Stomach (tissue), 9 donors: ENCODE results near the gene PNN. TPM values are rescaled to one million over a fixed set of nuclear protein-coding genes. Genes with fewer than 3 reads are reported as not detected.

Source experiments
- DNase-seq, 2 donors: peaks; one replicate each; pipeline versions ENCODE4 v3.0.0 to v3.0.0-alpha.2; 2013 to 2019
- H3K27ac ChIP-seq, 5 donors: fragments of 200-600 bp in 4 of 5; sonication (generic) in 4 of 5; one replicate each; pipeline ENCODE4 v1.5.1; 2013 to 2019; ENCODE audit warnings: mild to moderate bottlenecking in 1 of 5, moderate library complexity in 1 of 5
- H3K27me3 ChIP-seq, 3 donors: fragments of 200-600 bp; sonication (generic); one replicate each; pipeline ENCODE4 v1.5.1; 2017 to 2019; ENCODE audit warnings: mixed run types in 1 of 3
- H3K36me3 ChIP-seq, 4 donors: fragments of 200-600 bp; sonication (generic); 1 replicate in 3 of 4; 2 replicates in 1 of 4; pipeline ENCODE4 v1.5.1; 2016 to 2019
- H3K4me1 ChIP-seq, 4 donors: fragments of 200-600 bp; sonication (generic); one replicate each; pipeline ENCODE4 v1.5.1; 2016 to 2019
- H3K4me3 ChIP-seq, 4 donors: fragments of 200-600 bp; sonication (generic) in 3 of 4; one replicate each; pipeline ENCODE4 v1.5.1; 2016 to 2019; ENCODE audit warnings: mild to moderate bottlenecking in 1 of 4
- H3K9me3 ChIP-seq, 4 donors: fragments of 200-600 bp; sonication (generic); one replicate each; pipeline ENCODE4 v1.5.1; 2016 to 2019
- EP300 ChIP-seq: sonication (generic); formaldehyde crosslinking; IDR thresholded peaks from one replicate; pipeline ENCODE4 v1.6.1; 2017; ENCODE audit warnings: antibody characterized with exemption
- POLR2A ChIP-seq, 4 donors: fragments of 450-650 bp; IDR thresholded peaks; one replicate each; pipeline ENCODE4 v1.6.1; 2016; ENCODE audit warnings: antibody characterized with exemption in 4 of 4, control low read depth in 2 of 4, mild to moderate bottlenecking in 1 of 4, moderate library complexity in 1 of 4
- POLR2AphosphoS5 ChIP-seq, 3 donors: sonication (generic); formaldehyde crosslinking; IDR thresholded peaks; one replicate each; pipeline ENCODE4 v1.6.1; 2016; ENCODE audit warnings: antibody characterized with exemption in 3 of 3
- WGBS, 5 donors: extraction: QIAGEN DNeasy Blood & Tissue Kit in 3 of 5; methylation state at CpG; one replicate each; pipeline versions ENCODE4 v1.1.5 to v1.1.7; 2013 to 2018; 5-methylcytosine and 5-hydroxymethylcytosine counted together
- intact Hi-C: fragments of 100-400 bp; cut with DNase I; formaldehyde crosslinking; loops from one replicate; pipeline ENCODE4 v1.15.1; 2023; ENCODE audit warnings: low total_unique reads
- polyA plus RNA-seq, 3 donors: library from polyadenylated mRNA; stranded (reverse); fragments of 200-250 nt; gene quantifications; one replicate each; pipeline ENCODE4 v1.2.3, GENCODE V29; 2013
- total RNA-seq, 5 donors: library from RNA; depleted of rRNA; stranded (reverse); fragments of >200 nt; gene quantifications; one replicate each; pipeline versions ENCODE4 v1.1.0 to v1.2.3, GENCODE V29; 2014 to 2016
- TF ChIP-seq, protein P1 (sequence below), 7 experiments: fragments of 450-650 bp in 4 of 7; fragments of 200-600 bp in 3 of 7; sonication (generic) in 3 of 7; IDR thresholded peaks; one replicate each; pipeline ENCODE4 v1.5.1; 2016 to 2019; ENCODE audit warnings: antibody characterized with exemption in 7 of 7, control low read depth in 2 of 7, mild to moderate bottlenecking in 1 of 7
- donor health status: healthy with polysubstance abuse.
- donor health status: Bipolar disorder and iron deficiency.
- donor health status: healthy.

The PNN gene
- total and polyA plus RNA-seq, 8 donors = 21.7 to 122 (median 39.4) TPM

DNA sequence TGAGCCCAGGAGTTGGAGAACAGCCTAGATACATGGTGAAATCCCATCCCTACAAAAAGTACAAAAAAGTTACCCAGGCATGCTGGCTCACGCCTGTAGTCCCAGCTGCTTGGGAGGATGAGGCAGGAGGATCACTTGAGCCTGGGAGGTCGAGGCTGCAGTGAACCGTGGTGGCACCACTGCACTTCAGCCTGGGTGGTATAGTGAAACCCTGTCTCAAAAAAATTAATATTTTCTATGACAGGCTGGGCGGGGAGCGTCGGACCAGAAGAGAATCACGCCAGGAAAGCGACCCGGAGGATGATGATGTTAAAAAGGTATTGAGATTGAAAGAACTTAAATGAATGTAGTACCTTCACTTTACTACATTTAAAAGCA, 2.1 kb downstream of the PNN start:
- Histone ChIP-seq H3K27ac (no peak overlapping the region), H3K9me3 (no peaks in the 10 kb centered on the region), H3K36me3 (peaks cover 53 to 59% (median 58%) of the 10 kb centered on the region in 4 donors), H3K4me3 (peak overlapping the region in 1 of 4 donors; percentile 4), H3K4me1 (peaks cover 13 to 66% (median 29%) of the 10 kb centered on the region in 4 donors), H3K27me3 (no peaks in the 10 kb centered on the region)
- TF ChIP-seq EP300 = no peak
- intact Hi-C loops = no loop called here
- DNase-seq = no peak
- WGBS, 5 donors = 91 to 96% (median 92%) methylated on average over 9 of the region's 9 CpGs

DNA sequence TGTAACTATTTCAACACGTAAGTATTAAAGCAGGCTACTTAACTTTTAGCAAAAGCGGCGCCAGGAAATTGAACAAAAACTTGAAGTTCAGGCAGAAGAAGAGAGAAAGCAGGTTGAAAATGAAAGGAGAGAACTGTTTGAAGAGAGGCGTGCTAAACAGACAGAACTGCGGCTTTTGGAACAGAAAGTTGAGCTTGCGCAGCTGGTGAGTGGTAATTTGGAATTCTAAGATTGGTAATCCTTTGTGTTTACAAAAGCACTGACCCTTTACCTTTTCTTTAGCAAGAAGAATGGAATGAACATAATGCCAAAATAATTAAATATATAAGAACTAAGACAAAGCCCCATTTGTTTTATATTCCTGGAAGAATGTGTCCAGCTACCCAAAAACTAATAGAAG, 4.0 kb downstream of the PNN start:
- WGBS, 5 donors = 91 to 95% (median 92%) methylated on average over 6 of the region's 6 CpGs
- DNase-seq = no peak
- Histone ChIP-seq H3K27ac (no peak overlapping the region), H3K4me3 (no peak overlapping the region), H3K27me3 (no peaks in the 10 kb centered on the region), H3K36me3 (peaks cover 63 to 78% (median 76%) of the 10 kb centered on the region in 4 donors), H3K9me3 (no peaks in the 10 kb centered on the region), H3K4me1 (peaks cover 13 to 68% (median 34%) of the 10 kb centered on the region in 4 donors)
- TF ChIP-seq POLR2AphosphoS5 (IDR thresholded peaks at IDR 0.05) (no peak), POLR2A (IDR thresholded peaks at IDR 0.05) (no peak), EP300 (no peak)
- TF ChIP-seq, protein P1, sequence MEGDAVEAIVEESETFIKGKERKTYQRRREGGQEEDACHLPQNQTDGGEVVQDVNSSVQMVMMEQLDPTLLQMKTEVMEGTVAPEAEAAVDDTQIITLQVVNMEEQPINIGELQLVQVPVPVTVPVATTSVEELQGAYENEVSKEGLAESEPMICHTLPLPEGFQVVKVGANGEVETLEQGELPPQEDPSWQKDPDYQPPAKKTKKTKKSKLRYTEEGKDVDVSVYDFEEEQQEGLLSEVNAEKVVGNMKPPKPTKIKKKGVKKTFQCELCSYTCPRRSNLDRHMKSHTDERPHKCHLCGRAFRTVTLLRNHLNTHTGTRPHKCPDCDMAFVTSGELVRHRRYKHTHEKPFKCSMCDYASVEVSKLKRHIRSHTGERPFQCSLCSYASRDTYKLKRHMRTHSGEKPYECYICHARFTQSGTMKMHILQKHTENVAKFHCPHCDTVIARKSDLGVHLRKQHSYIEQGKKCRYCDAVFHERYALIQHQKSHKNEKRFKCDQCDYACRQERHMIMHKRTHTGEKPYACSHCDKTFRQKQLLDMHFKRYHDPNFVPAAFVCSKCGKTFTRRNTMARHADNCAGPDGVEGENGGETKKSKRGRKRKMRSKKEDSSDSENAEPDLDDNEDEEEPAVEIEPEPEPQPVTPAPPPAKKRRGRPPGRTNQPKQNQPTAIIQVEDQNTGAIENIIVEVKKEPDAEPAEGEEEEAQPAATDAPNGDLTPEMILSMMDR (IDR thresholded peaks at IDR 0.05) = no peak
- intact Hi-C loops = no loop called here

DNA sequence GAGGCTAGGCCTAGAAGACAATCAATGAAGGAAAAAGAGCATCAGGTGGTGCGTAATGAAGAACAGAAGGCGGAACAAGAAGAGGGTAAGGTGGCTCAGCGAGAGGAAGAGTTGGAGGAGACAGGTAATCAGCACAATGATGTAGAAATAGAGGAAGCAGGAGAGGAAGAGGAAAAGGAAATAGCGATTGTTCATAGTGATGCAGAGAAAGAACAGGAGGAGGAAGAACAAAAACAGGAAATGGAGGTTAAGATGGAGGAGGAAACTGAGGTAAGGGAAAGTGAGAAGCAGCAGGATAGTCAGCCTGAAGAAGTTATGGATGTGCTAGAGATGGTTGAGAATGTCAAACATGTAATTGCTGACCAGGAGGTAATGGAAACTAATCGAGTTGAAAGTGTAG, 5.5 kb downstream of the PNN start:
- Histone ChIP-seq H3K4me3 (no peak overlapping the region), H3K27me3 (no peaks in the 10 kb centered on the region), H3K36me3 (peaks cover 69 to 90% (median 90%) of the 10 kb centered on the region in 4 donors), H3K4me1 (peaks cover 13 to 64% (median 33%) of the 10 kb centered on the region in 4 donors), H3K27ac (no peak overlapping the region), H3K9me3 (no peaks in the 10 kb centered on the region)
- intact Hi-C loops = no loop called here
- TF ChIP-seq POLR2A (IDR thresholded peaks at IDR 0.05) (no peak), POLR2AphosphoS5 (IDR thresholded peaks at IDR 0.05) (no peak), EP300 (no peak)
- TF ChIP-seq, protein P1 (IDR thresholded peaks at IDR 0.05) = no peak
- 88 to 93% (median 88%) methylated on average over 5 of the region's 5 CpGs for WGBS, 5 donors
- no peak for DNase-seq

DNA sequence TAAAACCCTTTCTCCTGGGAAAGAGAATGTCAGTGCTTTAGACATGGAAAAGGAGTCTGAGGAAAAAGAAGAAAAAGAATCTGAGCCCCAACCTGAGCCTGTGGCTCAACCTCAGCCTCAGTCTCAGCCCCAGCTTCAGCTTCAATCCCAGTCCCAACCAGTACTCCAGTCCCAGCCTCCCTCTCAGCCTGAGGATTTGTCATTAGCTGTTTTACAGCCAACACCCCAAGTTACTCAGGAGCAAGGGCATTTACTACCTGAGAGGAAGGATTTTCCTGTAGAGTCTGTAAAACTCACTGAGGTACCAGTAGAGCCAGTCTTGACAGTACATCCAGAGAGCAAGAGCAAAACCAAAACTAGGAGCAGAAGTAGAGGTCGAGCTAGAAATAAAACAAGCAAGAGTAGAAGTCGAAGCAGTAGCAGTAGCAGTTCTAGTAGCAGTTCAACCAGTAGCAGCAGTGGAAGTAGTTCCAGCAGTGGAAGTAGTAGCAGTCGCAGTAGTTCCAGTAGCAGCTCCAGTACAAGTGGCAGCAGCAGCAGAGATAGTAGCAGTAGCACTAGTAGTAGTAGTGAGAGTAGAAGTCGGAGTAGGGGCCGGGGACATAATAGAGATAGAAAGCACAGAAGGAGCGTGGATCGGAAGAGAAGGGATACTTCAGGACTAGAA, 6.1 kb downstream of the PNN start:
- peaks cover 69 to 90% (median 90%) of the 10 kb centered on the region in 4 donors for H3K36me3 ChIP-seq
- H3K9me3 ChIP-seq = no peaks in the 10 kb centered on the region
- H3K27ac ChIP-seq = no peak overlapping the region
- DNase-seq = no peak
- WGBS, 5 donors = 83 to 93% (median 90%) methylated on average over 7 of the region's 7 CpGs
- H3K4me3 ChIP-seq = no peak overlapping the region
- no peaks in the 10 kb centered on the region for H3K27me3 ChIP-seq
- TF ChIP-seq POLR2AphosphoS5 (IDR thresholded peaks at IDR 0.05) (no peak), EP300 (no peak), POLR2A (IDR thresholded peaks at IDR 0.05) (no peak)
- TF ChIP-seq, protein P1 (IDR thresholded peaks at IDR 0.05) = no peak
- intact Hi-C loops = no loop called here
- peaks cover 11 to 58% (median 29%) of the 10 kb centered on the region in 4 donors for H3K4me1 ChIP-seq

DNA sequence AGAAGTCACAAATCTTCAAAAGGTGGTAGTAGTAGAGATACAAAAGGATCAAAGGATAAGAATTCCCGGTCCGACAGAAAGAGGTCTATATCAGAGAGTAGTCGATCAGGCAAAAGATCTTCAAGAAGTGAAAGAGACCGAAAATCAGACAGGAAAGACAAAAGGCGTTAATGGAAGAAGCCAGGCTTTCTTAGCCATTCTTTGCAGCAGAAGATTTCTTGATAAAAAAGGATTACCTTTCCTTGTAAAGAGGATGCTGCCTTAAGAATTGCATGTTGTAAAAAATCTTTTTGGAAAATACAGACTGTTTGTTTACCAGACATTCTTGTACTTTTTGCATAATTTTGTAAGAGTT, 6.6 kb downstream of the PNN start:
- no peak for DNase-seq
- Histone ChIP-seq H3K27me3 (no peaks in the 10 kb centered on the region), H3K27ac (no peak overlapping the region), H3K4me1 (peaks cover 6 to 53% (median 23%) of the 10 kb centered on the region in 4 donors), H3K4me3 (no peak overlapping the region), H3K9me3 (no peaks in the 10 kb centered on the region), H3K36me3 (peaks cover 67 to 87% (median 86%) of the 10 kb centered on the region in 4 donors)
- WGBS, 5 donors = 69 to 84% (median 76%) methylated on average over 5 of the region's 5 CpGs
- TF ChIP-seq POLR2AphosphoS5 (IDR thresholded peaks at IDR 0.05) (no peak), EP300 (no peak), POLR2A (IDR thresholded peaks at IDR 0.05) (no peak)
- TF ChIP-seq, protein P1 (IDR thresholded peaks at IDR 0.05) = no peak
- intact Hi-C loops = no loop called here
